Activated naive CD8-positive, alpha-beta T cell treated with anti-CD3 and anti-CD28 coated beads for 36 hours (primary cell): ENCODE data around the gene PLPP7. TPM values are rescaled to one million over a fixed set of nuclear protein-coding genes. Genes with fewer than 3 reads are reported as not detected.

Experiments used
- DNase-seq: peaks from one replicate; pipeline ENCODE4 v3.0.0; 2021
- H3K27ac Mint-ChIP-seq: one replicate; pipeline ENCODE4 v1.8.0; 2022; ENCODE audit warnings: mild to moderate bottlenecking, moderate library complexity, mixed read lengths
- H3K27me3 Mint-ChIP-seq: one replicate; pipeline ENCODE4 v1.8.0; 2022; ENCODE audit warnings: mild to moderate bottlenecking, mixed read lengths
- H3K36me3 Mint-ChIP-seq: one replicate; pipeline ENCODE4 v1.8.0; 2021; ENCODE audit warnings: mild to moderate bottlenecking, mixed read lengths
- H3K4me1 Mint-ChIP-seq: one replicate; pipeline ENCODE4 v1.8.0; 2021; ENCODE audit warnings: mixed read lengths
- H3K4me3 Mint-ChIP-seq: one replicate; pipeline ENCODE4 v1.8.0; 2022; ENCODE audit warnings: mild to moderate bottlenecking, moderate library complexity, mixed read lengths
- H3K9me3 Mint-ChIP-seq: one replicate; pipeline ENCODE4 v1.8.0; 2022; ENCODE audit warnings: mixed read lengths
- total RNA-seq, 2 experiments: library from RNA; stranded (reverse); gene quantifications; one replicate each; pipeline ENCODE4 v1.2.3, GENCODE V29; 2021

PLPP7 gene
- total RNA-seq, 2 experiments from 2014 or later: 0.35 to 0.42 TPM

- peaks cover 46% of the 10 kb centered on the region for H3K36me3 Mint-ChIP-seq
- no peaks in the 10 kb centered on the region for H3K9me3 Mint-ChIP-seq
- peak overlapping the region; percentile 98 for H3K4me3 Mint-ChIP-seq
- peak overlapping the region; percentile 95 for H3K27ac Mint-ChIP-seq
- peaks cover 34% of the 10 kb centered on the region for H3K4me1 Mint-ChIP-seq
- H3K27me3 Mint-ChIP-seq: no peaks in the 10 kb centered on the region
- DNase-seq: peak; percentile 44
Observed at GRCh38 chr9:131275332-131276093, 14.0 kb upstream of the PLPP7 start.

GRCh38 chr9:131276094-131276888 lies 13.2 kb upstream of the PLPP7 start, which contains the start of gene FAM78A:
Gene FAM78A, minus strand, starts transcription at chr9:131276510. Its CDS starts 331 bp downstream, at chr9:131276179.
- peaks cover 26% of the 10 kb centered on the region for H3K4me1 Mint-ChIP-seq
- H3K36me3 Mint-ChIP-seq: peaks cover 40% of the 10 kb centered on the region

GRCh38 chr9:131276891-131277286 lies 12.6 kb upstream of the PLPP7 start:
- DNase-seq: peak; percentile 54
- no peak overlapping the region for H3K27ac Mint-ChIP-seq

More at GRCh38 chr9:131276094-131276888, 13.2 kb upstream of the PLPP7 start, which contains the start of gene FAM78A:
- peak; percentile 61 for DNase-seq
- peak within 1 kb of the TSS; percentile 95 for H3K27ac Mint-ChIP-seq
- peak within 1 kb of the TSS; percentile 98 for H3K4me3 Mint-ChIP-seq
- H3K27me3 Mint-ChIP-seq: no peaks in the 10 kb centered on the region
- H3K9me3 Mint-ChIP-seq: no peaks in the 10 kb centered on the region

GRCh38 chr9:131277287-131277909 lies 12.1 kb upstream of the PLPP7 start:
- no peak overlapping the region for H3K27ac Mint-ChIP-seq
- H3K4me3 Mint-ChIP-seq: peak overlapping the region; percentile 14
- peak; percentile 45 for DNase-seq
- no peaks in the 10 kb centered on the region for H3K9me3 Mint-ChIP-seq
- H3K4me1 Mint-ChIP-seq: peaks cover 22% of the 10 kb centered on the region
- H3K36me3 Mint-ChIP-seq: peaks cover 36% of the 10 kb centered on the region
- peaks cover 8% of the 10 kb centered on the region for H3K27me3 Mint-ChIP-seq

More at GRCh38 chr9:131276891-131277286, 12.6 kb upstream of the PLPP7 start:
- peaks cover 40% of the 10 kb centered on the region for H3K36me3 Mint-ChIP-seq
- H3K9me3 Mint-ChIP-seq: no peaks in the 10 kb centered on the region
- peak overlapping the region; percentile 48 for H3K4me3 Mint-ChIP-seq
- H3K27me3 Mint-ChIP-seq: peaks cover 2% of the 10 kb centered on the region
- peaks cover 22% of the 10 kb centered on the region for H3K4me1 Mint-ChIP-seq

GRCh38 chr9:131277910-131278701 lies 11.4 kb upstream of the PLPP7 start:
- H3K27me3 Mint-ChIP-seq: peaks cover 8% of the 10 kb centered on the region
- H3K9me3 Mint-ChIP-seq: no peaks in the 10 kb centered on the region

GRCh38 chr9:131278702-131279111 lies 10.8 kb upstream of the PLPP7 start:
- peak overlapping the region; percentile 83 for H3K27ac Mint-ChIP-seq
- H3K4me3 Mint-ChIP-seq: peak overlapping the region; percentile 80
- H3K36me3 Mint-ChIP-seq: peaks cover 26% of the 10 kb centered on the region
- no peaks in the 10 kb centered on the region for H3K9me3 Mint-ChIP-seq
- H3K4me1 Mint-ChIP-seq: peaks cover 16% of the 10 kb centered on the region
- H3K27me3 Mint-ChIP-seq: peaks cover 8% of the 10 kb centered on the region
- peak; percentile 34 for DNase-seq

More at GRCh38 chr9:131277910-131278701, 11.4 kb upstream of the PLPP7 start:
- H3K27ac Mint-ChIP-seq: peak overlapping the region; percentile 83
- peaks cover 32% of the 10 kb centered on the region for H3K36me3 Mint-ChIP-seq
- H3K4me3 Mint-ChIP-seq: peak overlapping the region; percentile 80
- DNase-seq: peak; percentile 75
- H3K4me1 Mint-ChIP-seq: peaks cover 16% of the 10 kb centered on the region

- peaks cover 20% of the 10 kb centered on the region for H3K36me3 Mint-ChIP-seq
- H3K4me1 Mint-ChIP-seq: peaks cover 16% of the 10 kb centered on the region
- peak overlapping the region; percentile 80 for H3K4me3 Mint-ChIP-seq
- DNase-seq: no peak
- H3K27ac Mint-ChIP-seq: no peak overlapping the region
- no peaks in the 10 kb centered on the region for H3K9me3 Mint-ChIP-seq
- H3K27me3 Mint-ChIP-seq: peaks cover 8% of the 10 kb centered on the region
Observed at GRCh38 chr9:131279196-131279862, 10.2 kb upstream of the PLPP7 start.

GRCh38 chr9:131279863-131280570 lies 9.5 kb upstream of the PLPP7 start:
- Mint-ChIP-seq H3K36me3 (peaks cover 13% of the 10 kb centered on the region), H3K4me3 (no peak overlapping the region), H3K4me1 (peaks cover 16% of the 10 kb centered on the region), H3K27me3 (peaks cover 8% of the 10 kb centered on the region), H3K27ac (no peak overlapping the region), H3K9me3 (no peaks in the 10 kb centered on the region)
- DNase-seq: no peak

- H3K27ac Mint-ChIP-seq: no peak overlapping the region
- no peak for DNase-seq
- peaks cover 16% of the 10 kb centered on the region for H3K4me1 Mint-ChIP-seq
- peaks cover 8% of the 10 kb centered on the region for H3K27me3 Mint-ChIP-seq
- no peak overlapping the region for H3K4me3 Mint-ChIP-seq
- peaks cover 6% of the 10 kb centered on the region for H3K36me3 Mint-ChIP-seq
- no peaks in the 10 kb centered on the region for H3K9me3 Mint-ChIP-seq
Observed at GRCh38 chr9:131280660-131281059, 8.9 kb upstream of the PLPP7 start.

- no peak for DNase-seq
- Mint-ChIP-seq H3K4me3 (no peak overlapping the region), H3K27ac (no peak overlapping the region)
Observed at GRCh38 chr9:131281119-131281965, 8.2 kb upstream of the PLPP7 start.

GRCh38 chr9:131282175-131282574 lies 7.3 kb upstream of the PLPP7 start:
- no peak for DNase-seq
- H3K4me3 Mint-ChIP-seq: peak overlapping the region; percentile 1
- no peaks in the 10 kb centered on the region for H3K9me3 Mint-ChIP-seq
- H3K36me3 Mint-ChIP-seq: no peaks in the 10 kb centered on the region
- H3K4me1 Mint-ChIP-seq: peaks cover 16% of the 10 kb centered on the region
- H3K27ac Mint-ChIP-seq: no peak overlapping the region
- peaks cover 8% of the 10 kb centered on the region for H3K27me3 Mint-ChIP-seq

More at GRCh38 chr9:131281119-131281965, 8.2 kb upstream of the PLPP7 start:
- peaks cover under 1% of the 10 kb centered on the region for H3K36me3 Mint-ChIP-seq
- peaks cover 16% of the 10 kb centered on the region for H3K4me1 Mint-ChIP-seq
- H3K27me3 Mint-ChIP-seq: peaks cover 8% of the 10 kb centered on the region
- no peaks in the 10 kb centered on the region for H3K9me3 Mint-ChIP-seq

GRCh38 chr9:131282688-131283422 lies 6.7 kb upstream of the PLPP7 start:
- no peak overlapping the region for H3K27ac Mint-ChIP-seq
- no peak overlapping the region for H3K4me3 Mint-ChIP-seq
- peaks cover 16% of the 10 kb centered on the region for H3K4me1 Mint-ChIP-seq
- H3K9me3 Mint-ChIP-seq: no peaks in the 10 kb centered on the region
- no peaks in the 10 kb centered on the region for H3K36me3 Mint-ChIP-seq
- peaks cover 8% of the 10 kb centered on the region for H3K27me3 Mint-ChIP-seq
- DNase-seq: no peak
